Colonic mucosa (tissue), 4 donors: ENCODE measurements around the gene RSU1. TPM values are rescaled to one million over a fixed set of nuclear protein-coding genes. Genes with fewer than 3 reads are reported as not detected.

Experiments used
- DNase-seq: peaks from one replicate; pipeline ENCODE4 v3.0.0-alpha.2; 2020
- H3K27ac ChIP-seq: fragments of 200-600 bp; one replicate; pipeline ENCODE4 v1.8.0; 2021
- H3K27me3 ChIP-seq: fragments of 200-600 bp; one replicate; pipeline ENCODE4 v1.8.0; 2021
- H3K36me3 ChIP-seq: fragments of 200-600 bp; one replicate; pipeline ENCODE4 v1.8.0; 2021
- H3K4me1 ChIP-seq: fragments of 200-600 bp; one replicate; pipeline ENCODE4 v1.8.0; 2021; ENCODE audit warnings: mild to moderate bottlenecking
- H3K4me3 ChIP-seq: fragments of 200-600 bp; one replicate; pipeline ENCODE4 v1.8.0; 2021
- H3K9ac ChIP-seq, 2 donors: one replicate each; pipeline ENCODE4 v1.7.0; 2013; ENCODE audit warnings: control low read depth in 2 of 2, low read depth in 2 of 2, low read length in 2 of 2
- H3K9me3 ChIP-seq: fragments of 200-600 bp; one replicate; pipeline ENCODE4 v1.8.0; 2021
- intact Hi-C: fragments of 100-400 bp; cut with DNase I; formaldehyde crosslinking; loops from one replicate; pipeline ENCODE4 v1.14.1; 2022
- total RNA-seq, 2 donors: library from RNA; stranded (reverse); fragmentation: NEBNext Ultra II Directional in 1 of 2; extraction: Animal tissue kit (Norgen Biotek cat#: 25700) in 1 of 2; gene quantifications; one replicate each; pipeline ENCODE4 v1.2.1, GENCODE V29; 2021
- TF ChIP-seq, protein P1 (sequence below): fragments of 200-600 bp; IDR thresholded peaks from one replicate; pipeline ENCODE4 v1.8.0; 2022; ENCODE audit warnings: antibody characterized with exemption, mild to moderate bottlenecking
- donor health status: healthy.
- donor health status: DM: no; HTN: no; CAD: no.
- donor health status: DM: no; HTN: no; CAD: no.

Gene RSU1
- total RNA-seq, 2 donors from 2014 or later, result 44.3 to 82.9 TPM

DNA sequence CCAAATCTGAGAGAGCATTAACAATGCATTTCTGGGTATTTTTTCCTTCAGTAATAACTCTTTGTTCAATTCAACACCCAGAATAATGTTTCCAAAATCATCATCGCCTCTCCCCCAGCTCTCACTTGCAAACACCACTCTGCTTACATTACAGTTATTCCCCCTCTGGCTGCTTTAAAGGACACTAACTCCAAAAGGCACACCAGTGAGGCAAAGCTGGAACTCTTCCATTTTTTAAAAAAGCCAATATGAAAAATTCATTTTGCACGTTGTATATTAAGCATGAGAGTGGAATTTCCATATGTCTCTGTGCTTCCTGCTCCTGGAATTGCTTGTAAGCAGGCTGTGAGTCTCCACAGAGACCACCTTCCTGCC, 204.3 kb downstream of the RSU1 start:
- Histone ChIP-seq H3K36me3 (no peaks in the 10 kb centered on the region), H3K27ac (no peak overlapping the region), H3K9me3 (no peaks in the 10 kb centered on the region), H3K9ac (no peak overlapping the region), H3K27me3 (no peaks in the 10 kb centered on the region), H3K4me3 (no peak overlapping the region), H3K4me1 (no peaks in the 10 kb centered on the region)
- TF ChIP-seq, protein P1, sequence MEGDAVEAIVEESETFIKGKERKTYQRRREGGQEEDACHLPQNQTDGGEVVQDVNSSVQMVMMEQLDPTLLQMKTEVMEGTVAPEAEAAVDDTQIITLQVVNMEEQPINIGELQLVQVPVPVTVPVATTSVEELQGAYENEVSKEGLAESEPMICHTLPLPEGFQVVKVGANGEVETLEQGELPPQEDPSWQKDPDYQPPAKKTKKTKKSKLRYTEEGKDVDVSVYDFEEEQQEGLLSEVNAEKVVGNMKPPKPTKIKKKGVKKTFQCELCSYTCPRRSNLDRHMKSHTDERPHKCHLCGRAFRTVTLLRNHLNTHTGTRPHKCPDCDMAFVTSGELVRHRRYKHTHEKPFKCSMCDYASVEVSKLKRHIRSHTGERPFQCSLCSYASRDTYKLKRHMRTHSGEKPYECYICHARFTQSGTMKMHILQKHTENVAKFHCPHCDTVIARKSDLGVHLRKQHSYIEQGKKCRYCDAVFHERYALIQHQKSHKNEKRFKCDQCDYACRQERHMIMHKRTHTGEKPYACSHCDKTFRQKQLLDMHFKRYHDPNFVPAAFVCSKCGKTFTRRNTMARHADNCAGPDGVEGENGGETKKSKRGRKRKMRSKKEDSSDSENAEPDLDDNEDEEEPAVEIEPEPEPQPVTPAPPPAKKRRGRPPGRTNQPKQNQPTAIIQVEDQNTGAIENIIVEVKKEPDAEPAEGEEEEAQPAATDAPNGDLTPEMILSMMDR, result no peak
- intact Hi-C loops, result no loop called here
- no peak for DNase-seq

GRCh38 chr10:16612115-16612980, 204.9 kb downstream of the RSU1 start:
- Histone ChIP-seq H3K27ac (no peak overlapping the region), H3K4me1 (no peaks in the 10 kb centered on the region), H3K9ac (no peak overlapping the region), H3K4me3 (no peak overlapping the region), H3K27me3 (no peaks in the 10 kb centered on the region), H3K36me3 (no peaks in the 10 kb centered on the region), H3K9me3 (no peaks in the 10 kb centered on the region)
- DNase-seq, result no peak
- intact Hi-C loops, result no loop called here
- TF ChIP-seq, protein P1, result no peak

DNA sequence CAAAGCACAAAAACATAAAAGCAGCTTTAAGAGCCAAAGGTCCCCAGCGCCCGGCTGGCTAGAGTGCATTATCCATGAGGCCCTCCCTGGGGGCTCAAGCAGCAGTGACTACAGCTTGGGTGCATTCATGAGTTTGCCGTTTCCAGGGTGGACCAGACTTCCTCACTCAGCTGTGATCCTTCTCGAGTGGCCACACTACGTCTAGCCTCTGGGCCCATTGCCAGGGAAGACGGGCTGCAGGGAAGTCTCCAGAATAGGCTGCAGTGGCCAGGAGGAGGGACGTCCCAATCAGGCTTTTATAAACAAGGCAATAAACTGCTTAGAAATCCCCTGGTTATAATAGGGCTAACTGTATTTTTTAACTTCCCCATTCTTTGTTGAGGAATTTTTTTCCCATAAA, 206.2 kb downstream of the RSU1 start:
- no peak overlapping the region for H3K27ac ChIP-seq
- H3K9me3 ChIP-seq, result no peaks in the 10 kb centered on the region
- no peaks in the 10 kb centered on the region for H3K27me3 ChIP-seq
- intact Hi-C loops, result no loop called here
- no peaks in the 10 kb centered on the region for H3K36me3 ChIP-seq
- H3K4me1 ChIP-seq, result no peaks in the 10 kb centered on the region
- TF ChIP-seq, protein P1, result no peak
- H3K4me3 ChIP-seq, result no peak overlapping the region
- no peak for DNase-seq
- no peak overlapping the region for H3K9ac ChIP-seq

- no peaks in the 10 kb centered on the region for H3K27me3 ChIP-seq
- DNase-seq, result no peak
- H3K36me3 ChIP-seq, result no peaks in the 10 kb centered on the region
- H3K4me3 ChIP-seq, result no peak overlapping the region
- TF ChIP-seq, protein P1, result no peak
- no peaks in the 10 kb centered on the region for H3K4me1 ChIP-seq
- H3K9me3 ChIP-seq, result no peaks in the 10 kb centered on the region
- H3K9ac ChIP-seq, result no peak overlapping the region
- intact Hi-C loops, result no loop called here
- H3K27ac ChIP-seq, result no peak overlapping the region
Observed at GRCh38 chr10:16609211-16609610, 208.0 kb downstream of the RSU1 start.

GRCh38 chr10:16606923-16607322, 210.3 kb downstream of the RSU1 start:
- TF ChIP-seq, protein P1, result no peak
- Histone ChIP-seq H3K27ac (no peak overlapping the region), H3K27me3 (no peaks in the 10 kb centered on the region), H3K4me1 (no peaks in the 10 kb centered on the region), H3K9ac (no peak overlapping the region), H3K9me3 (no peaks in the 10 kb centered on the region), H3K4me3 (no peak overlapping the region), H3K36me3 (no peaks in the 10 kb centered on the region)
- intact Hi-C loops, result no loop called here
- DNase-seq, result no peak
